Left lung (tissue), 10 donors: ENCODE results near the gene TAGAP. TPM values are rescaled to one million over a fixed set of nuclear protein-coding genes. Genes with fewer than 3 reads are reported as not detected.
A peak's percentile ranks its signal among the peaks of the same experiment; 100 is the strongest.

Source experiments
- ATAC-seq: fragments of 200-7000 bp; cut with Tn5 transposase; one replicate; pipeline ENCODE4 v1.9.1; 2020; ENCODE audit warnings: moderate library complexity
- DNase-seq, 4 donors: peaks; one replicate each; pipeline ENCODE4 v3.0.0-alpha.2; 2013 to 2020
- H3K27ac ChIP-seq, 2 donors: fragments of 200-600 bp; sonication (generic) in 1 of 2; one replicate each; pipeline versions ENCODE4 v1.5.0 to v1.8.0; 2020 to 2021
- H3K27me3 ChIP-seq, 2 donors: fragments of 200-600 bp; sonication (generic) in 1 of 2; one replicate each; pipeline versions ENCODE4 v1.5.0 to v1.8.0; 2020 to 2021
- H3K36me3 ChIP-seq, 2 donors: fragments of 200-600 bp; sonication (generic) in 1 of 2; one replicate each; pipeline versions ENCODE4 v1.5.0 to v1.8.0; 2020 to 2021
- H3K4me1 ChIP-seq, 2 donors: fragments of 200-600 bp; one replicate each; pipeline ENCODE4 v1.8.0; 2021
- H3K4me3 ChIP-seq, 2 donors: fragments of 200-600 bp; sonication (generic) in 1 of 2; one replicate each; pipeline versions ENCODE4 v1.5.0 to v1.8.0; 2020 to 2021; ENCODE audit warnings: mild to moderate bottlenecking in 1 of 2
- H3K9me3 ChIP-seq, 2 donors: fragments of 200-600 bp; sonication (generic) in 1 of 2; one replicate each; pipeline versions ENCODE4 v1.5.0 to v1.8.0; 2020 to 2021
- intact Hi-C, 2 donors: fragments of 100-400 bp; cut with DNase I; formaldehyde crosslinking; loops; one replicate each; pipeline versions ENCODE4 v1.11.2 to v1.14.2; 2022
- polyA plus RNA-seq, 6 donors: library from polyadenylated mRNA; unstranded; fragments of 120-200 nt; gene quantifications; one replicate each; pipeline ENCODE4 v1.2.1, GENCODE V29; 2013; ENCODE audit not compliant: insufficient read length in 6 of 6
- total RNA-seq, 2 donors: library from RNA; stranded (reverse); fragmentation: NEBNext Ultra II Directional; extraction: Animal tissue kit (Norgen Biotek cat#: 25700); gene quantifications; one replicate each; pipeline ENCODE4 v1.2.1, GENCODE V29; 2021
- TF ChIP-seq, protein P1 (sequence below), 2 donors: fragments of 200-600 bp; sonication (generic) in 1 of 2; IDR thresholded peaks; one replicate each; pipeline versions ENCODE4 v1.5.0 to v1.8.0; 2021; ENCODE audit warnings: antibody characterized with exemption in 2 of 2
- donor health status: DM: no; HTN: yes; CAD: no.
- donor health status: DM: no; HTN: no; CAD: no.

TAGAP gene
- total and polyA plus RNA-seq, 8 donors, result 1.3 to 15.1 (median 1.7) TPM

DNA sequence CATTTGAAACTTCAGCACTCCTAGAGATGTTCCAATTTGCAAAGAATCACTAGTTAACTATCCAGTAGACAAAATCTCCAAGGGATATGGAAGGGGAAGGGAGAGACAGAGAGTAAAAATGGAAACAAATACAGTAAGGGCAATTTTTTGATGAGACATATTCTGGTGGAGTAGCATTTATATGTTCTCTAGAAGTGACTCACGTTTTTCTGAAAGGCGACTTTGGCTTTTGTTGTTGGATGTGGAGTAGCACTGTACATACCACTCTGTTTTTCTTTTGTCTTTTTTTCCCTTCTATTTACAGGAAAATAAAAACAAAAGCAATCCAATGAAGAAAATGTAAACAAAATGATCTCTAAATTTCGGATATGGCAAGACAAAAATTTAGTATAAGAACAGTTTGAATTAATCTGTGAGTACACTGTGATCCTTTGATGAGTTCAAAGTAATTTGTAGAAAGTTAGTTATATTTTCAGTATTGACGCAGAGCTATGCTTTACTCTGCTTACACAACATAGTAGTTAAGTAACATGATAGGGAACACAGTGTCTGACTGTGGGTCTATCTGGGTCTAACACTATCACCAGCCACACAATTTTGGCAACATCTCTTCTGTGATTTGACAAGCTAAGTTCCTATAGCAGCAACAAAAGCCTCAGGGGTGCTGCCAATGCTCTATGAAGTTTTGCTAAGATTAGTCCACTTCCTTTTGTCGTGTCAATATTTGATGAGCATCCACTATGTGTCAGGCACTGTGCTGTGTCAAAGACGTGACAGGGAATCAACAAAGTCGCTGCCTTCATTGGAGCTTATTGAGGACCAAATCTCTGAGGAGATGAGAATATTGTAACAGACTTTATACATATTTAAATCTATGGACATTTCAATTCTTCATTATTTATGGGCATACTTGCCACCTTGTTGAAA is 27.3 kb upstream of the TAGAP start:
- H3K4me1 ChIP-seq, result peaks cover 0 to 18% of the 10 kb centered on the region in 2 donors
- DNase-seq (no peak), ATAC-seq (no peak)
- no peaks in the 10 kb centered on the region for H3K36me3 ChIP-seq
- no peak overlapping the region for H3K4me3 ChIP-seq
- intact Hi-C loops, result no loop called here
- TF ChIP-seq, protein P1, sequence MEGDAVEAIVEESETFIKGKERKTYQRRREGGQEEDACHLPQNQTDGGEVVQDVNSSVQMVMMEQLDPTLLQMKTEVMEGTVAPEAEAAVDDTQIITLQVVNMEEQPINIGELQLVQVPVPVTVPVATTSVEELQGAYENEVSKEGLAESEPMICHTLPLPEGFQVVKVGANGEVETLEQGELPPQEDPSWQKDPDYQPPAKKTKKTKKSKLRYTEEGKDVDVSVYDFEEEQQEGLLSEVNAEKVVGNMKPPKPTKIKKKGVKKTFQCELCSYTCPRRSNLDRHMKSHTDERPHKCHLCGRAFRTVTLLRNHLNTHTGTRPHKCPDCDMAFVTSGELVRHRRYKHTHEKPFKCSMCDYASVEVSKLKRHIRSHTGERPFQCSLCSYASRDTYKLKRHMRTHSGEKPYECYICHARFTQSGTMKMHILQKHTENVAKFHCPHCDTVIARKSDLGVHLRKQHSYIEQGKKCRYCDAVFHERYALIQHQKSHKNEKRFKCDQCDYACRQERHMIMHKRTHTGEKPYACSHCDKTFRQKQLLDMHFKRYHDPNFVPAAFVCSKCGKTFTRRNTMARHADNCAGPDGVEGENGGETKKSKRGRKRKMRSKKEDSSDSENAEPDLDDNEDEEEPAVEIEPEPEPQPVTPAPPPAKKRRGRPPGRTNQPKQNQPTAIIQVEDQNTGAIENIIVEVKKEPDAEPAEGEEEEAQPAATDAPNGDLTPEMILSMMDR (IDR thresholded peaks at IDR 0.05), result no peak
- no peaks in the 10 kb centered on the region for H3K9me3 ChIP-seq
- no peak overlapping the region for H3K27ac ChIP-seq
- peaks cover 0 to 11% of the 10 kb centered on the region in 2 donors for H3K27me3 ChIP-seq

DNA sequence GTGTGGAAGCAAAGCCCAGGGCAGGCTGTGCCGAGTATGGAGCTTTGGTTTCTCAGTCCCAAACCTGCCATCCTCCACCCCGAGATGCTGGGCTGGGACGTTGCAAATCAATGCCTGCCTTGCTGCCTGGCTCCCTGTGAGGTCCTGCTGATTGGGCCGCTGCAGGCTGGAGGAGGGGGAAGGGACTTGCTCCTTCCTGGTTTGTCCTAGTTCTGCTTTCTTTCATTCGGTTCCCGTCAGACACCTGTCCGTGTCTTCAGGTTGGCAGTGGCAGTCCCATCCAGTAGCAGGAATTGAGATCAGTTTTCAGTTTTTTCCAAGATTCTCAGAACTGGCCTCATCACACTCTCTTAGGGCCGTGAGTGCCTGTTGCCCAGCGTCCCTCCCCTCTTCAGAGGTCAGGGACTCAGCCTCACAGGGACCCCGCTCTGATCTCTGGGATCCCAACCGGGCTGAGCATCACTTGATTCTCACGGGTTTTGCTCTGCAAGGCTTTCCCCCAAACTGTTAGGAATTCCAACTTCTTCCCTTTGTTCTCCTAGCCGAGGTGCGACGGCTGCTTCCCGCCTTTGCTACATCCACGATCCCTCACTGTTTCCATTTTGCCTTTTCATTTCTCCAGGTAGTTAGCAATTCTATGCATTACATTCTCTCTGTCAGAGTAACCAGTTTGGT is 24.2 kb upstream of the TAGAP start:
- no peak for ATAC-seq
- DNase-seq, result peak in 1 of 4 donors; percentile 84

DNA sequence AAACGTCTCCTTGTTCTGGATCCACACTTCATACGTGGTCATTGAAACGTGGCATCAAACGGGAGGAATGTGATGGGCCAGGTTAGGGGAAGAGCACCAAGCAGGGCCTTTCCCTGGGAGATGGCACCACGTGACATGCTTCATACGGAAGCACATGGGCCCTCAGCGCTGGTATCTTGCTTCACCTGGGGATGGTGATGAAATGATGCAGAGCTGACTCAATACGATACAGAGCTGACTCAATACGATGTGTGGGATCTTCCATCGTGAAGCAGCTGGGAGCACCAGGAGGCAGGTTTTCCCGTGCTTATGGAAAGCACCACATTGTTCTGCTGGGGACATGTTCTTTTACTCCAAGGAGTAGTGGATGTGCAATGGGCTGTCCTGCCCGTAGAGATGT is 22.5 kb upstream of the TAGAP start:
- Histone ChIP-seq H3K4me3 (no peak overlapping the region), H3K27ac (no peak overlapping the region), H3K9me3 (no peaks in the 10 kb centered on the region), H3K4me1 (peaks cover 0 to 29% of the 10 kb centered on the region in 2 donors), H3K27me3 (peaks cover 0 to 11% of the 10 kb centered on the region in 2 donors), H3K36me3 (no peaks in the 10 kb centered on the region)
- TF ChIP-seq, protein P1 (IDR thresholded peaks at IDR 0.05), result no peak
- no peak for DNase-seq
- intact Hi-C loops, result no loop called here
- ATAC-seq, result no peak

More for the DNA sequence above, 24.2 kb upstream of the TAGAP start:
- no peaks in the 10 kb centered on the region for H3K9me3 ChIP-seq
- H3K4me1 ChIP-seq, result peaks cover 0 to 12% of the 10 kb centered on the region in 2 donors
- H3K27ac ChIP-seq, result no peak overlapping the region
- peaks cover 0 to 11% of the 10 kb centered on the region in 2 donors for H3K27me3 ChIP-seq
- TF ChIP-seq, protein P1 (IDR thresholded peaks at IDR 0.05), result no peak
- no peaks in the 10 kb centered on the region for H3K36me3 ChIP-seq
- no peak overlapping the region for H3K4me3 ChIP-seq
- intact Hi-C loops, result no loop called here

DNA sequence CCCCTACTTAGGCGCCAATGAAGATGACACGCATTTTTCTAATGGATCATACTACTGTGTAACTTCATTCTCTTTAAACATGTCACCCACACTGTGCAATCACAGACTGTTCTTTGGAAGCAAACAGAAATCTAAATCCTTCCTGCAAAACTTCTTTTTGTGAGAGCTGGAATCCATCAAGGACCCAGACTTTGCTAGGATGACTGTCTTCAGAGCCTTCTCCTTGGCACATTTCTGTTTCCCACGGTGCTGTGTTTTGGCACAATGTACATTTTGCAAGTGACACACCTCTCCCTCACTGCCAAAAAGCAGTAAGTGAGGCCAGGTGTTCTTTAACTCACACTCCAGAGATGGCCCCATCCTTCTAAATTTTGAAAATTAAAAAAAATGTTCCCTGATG is 21.7 kb upstream of the TAGAP start:
- H3K27ac ChIP-seq, result no peak overlapping the region

More for the DNA sequence above, 21.7 kb upstream of the TAGAP start:
- intact Hi-C loops, result no loop called here
- TF ChIP-seq, protein P1 (IDR thresholded peaks at IDR 0.05), result no peak
- no peak for ATAC-seq
- Histone ChIP-seq H3K27me3 (peaks cover 0 to 9% of the 10 kb centered on the region in 2 donors), H3K9me3 (no peaks in the 10 kb centered on the region), H3K4me1 (peaks cover 0 to 38% of the 10 kb centered on the region in 2 donors), H3K36me3 (no peaks in the 10 kb centered on the region), H3K4me3 (no peak overlapping the region)
- no peak for DNase-seq
